H1 (cell line): ENCODE measurements around the gene GLIS2. TPM values are rescaled to one million over a fixed set of nuclear protein-coding genes. Genes with fewer than 3 reads are reported as not detected.

ENCODE experiments used
- CTCF ChIA-PET: fragments of 300-600 bp; sonication (Branson Sonifier 250); formaldehyde crosslinking; loops from one replicate; lab custom pipeline; 2021; ENCODE audit not compliant: partially characterized antibody; lab: Charles Lee
- POLR2A ChIA-PET: fragments of 300-600 bp; sonication (Branson Sonifier 250); formaldehyde crosslinking; loops from one replicate; lab custom pipeline; 2021; ENCODE audit warnings: inconsistent platforms; ENCODE audit not compliant: partially characterized antibody; lab: Charles Lee
- DNase-seq, 2 experiments: peaks; one replicate each; pipeline versions ENCODE4 v3.0.0 to v3.0.0-alpha.2; 2010 to 2022; ENCODE audit warnings: low spot score in 2 of 2, low read depth in 1 of 2, mixed read lengths in 1 of 2
- FAIRE-seq: peaks from 2 replicates; lab custom pipeline; 2011; peaks lifted over from hg19 to GRCh38; lab: Jason Lieb, UNC
- H2AFZ ChIP-seq: 2 replicates; pipeline ENCODE4 v1.8.1; 2012; ENCODE audit warnings: low read length, inconsistent platforms
- H2AK5ac ChIP-seq: 2 replicates; pipeline ENCODE4 v1.6.1; 2013; ENCODE audit warnings: low read depth, low read length
- H2BK120ac ChIP-seq: replicated peaks from 2 replicates; pipeline ENCODE3; 2013; ENCODE audit warnings: low read depth, low read length, inconsistent platforms
- H2BK12ac ChIP-seq: 2 replicates; pipeline ENCODE4 v1.6.1; 2013; ENCODE audit warnings: low read depth, low read length
- H2BK15ac ChIP-seq: 2 replicates; pipeline ENCODE4 v1.6.1; 2013; ENCODE audit warnings: low read length
- H2BK20ac ChIP-seq: 2 replicates; pipeline ENCODE4 v1.6.1; 2013; ENCODE audit warnings: low read length
- H2BK5ac ChIP-seq: 2 replicates; pipeline ENCODE4 v1.6.1; 2013; ENCODE audit warnings: low read depth, low read length
- H3K14ac ChIP-seq: 2 replicates; pipeline ENCODE4 v1.6.1; 2013; ENCODE audit warnings: inconsistent platforms; ENCODE audit not compliant: insufficient read length
- H3K18ac ChIP-seq: 2 replicates; pipeline ENCODE4 v1.6.1; 2013; ENCODE audit warnings: low read length; ENCODE audit errors: extremely low read depth
- H3K23ac ChIP-seq: 2 replicates; pipeline ENCODE4 v1.6.1; 2013; ENCODE audit warnings: inconsistent platforms; ENCODE audit not compliant: insufficient read length
- H3K23me2 ChIP-seq: 2 replicates; pipeline ENCODE4 v1.6.1; 2013; ENCODE audit warnings: low read depth, low read length
- H3K27ac ChIP-seq: 2 replicates; pipeline ENCODE4 v1.6.1; 2011; ENCODE audit warnings: low read depth, low read length, inconsistent platforms
- H3K27me3 ChIP-seq, 4 experiments: replicated peaks in 1 of 4; 1 replicate in 1 of 4; 2 replicates in 3 of 4; pipeline versions ENCODE4 v1.6.1 to v1.8.1; 2011 to 2013; ENCODE audit warnings: low read length in 3 of 4, mild to moderate bottlenecking in 3 of 4, inconsistent platforms in 2 of 4, mixed read lengths in 2 of 4, moderate library complexity in 1 of 4; ENCODE audit not compliant: control insufficient read depth in 3 of 4, insufficient read depth in 3 of 4; ENCODE audit errors: extremely low read depth in 1 of 4
- H3K36me3 ChIP-seq, 4 experiments: 2 replicates each; pipeline versions ENCODE4 v1.6.1 to v1.8.1; 2011 to 2013; ENCODE audit warnings: mild to moderate bottlenecking in 4 of 4, low read length in 3 of 4, moderate library complexity in 2 of 4, control low read depth in 1 of 4, inconsistent platforms in 1 of 4; ENCODE audit not compliant: insufficient read depth in 4 of 4, control insufficient read depth in 2 of 4
- H3K4ac ChIP-seq: replicated peaks from 2 replicates; pipeline ENCODE3; 2013; ENCODE audit warnings: low read length, low read depth, mixed read lengths, inconsistent platforms; ENCODE audit not compliant: insufficient read length
- H3K4me1 ChIP-seq, 4 experiments: replicated peaks in 1 of 4; 1 replicate in 1 of 4; 2 replicates in 3 of 4; pipeline versions ENCODE4 v1.6.1 to v1.8.1; 2011 to 2013; ENCODE audit warnings: low read length in 3 of 4, inconsistent platforms in 2 of 4, mixed read lengths in 1 of 4; ENCODE audit not compliant: insufficient read depth in 4 of 4, control insufficient read depth in 3 of 4
- H3K4me2 ChIP-seq, 2 experiments: 2 replicates each; pipeline versions ENCODE4 v1.6.1 to v1.8.1; 2011 to 2013; ENCODE audit warnings: low read depth in 2 of 2, low read length in 2 of 2, control low read depth in 1 of 2, inconsistent platforms in 1 of 2, mild to moderate bottlenecking in 1 of 2; ENCODE audit not compliant: insufficient read depth in 1 of 2
- H3K4me3 ChIP-seq, 4 experiments: fragments of 200-600, 300-600 bp in 1 of 4; sonication (generic), shearing (Covaris generic), sonication (Bioruptor Twin) in 1 of 4; 2 replicates each; pipeline versions ENCODE4 v1.5.1 to v1.8.1; 2011 to 2016; ENCODE audit warnings: low read length in 4 of 4, low read depth in 3 of 4, control low read depth in 2 of 4, inconsistent platforms in 2 of 4, mild to moderate bottlenecking in 2 of 4, mixed read lengths in 1 of 4, moderate library complexity in 1 of 4; ENCODE audit not compliant: insufficient read depth in 2 of 4; ENCODE audit errors: extremely low read depth in 1 of 4
- H3K56ac ChIP-seq: replicated peaks from 2 replicates; pipeline ENCODE3; 2013; ENCODE audit warnings: low read depth, mild to moderate bottlenecking, mixed read lengths, low read length, inconsistent platforms; ENCODE audit not compliant: insufficient read length
- H3K79me1 ChIP-seq: 2 replicates; pipeline ENCODE4 v1.6.1; 2013; ENCODE audit warnings: low read depth, low read length, control low read depth
- H3K79me2 ChIP-seq, 2 experiments: 2 replicates each; pipeline versions ENCODE4 v1.6.1 to v1.8.1; 2012 to 2013; ENCODE audit warnings: low read length in 2 of 2, mild to moderate bottlenecking in 2 of 2, inconsistent platforms in 1 of 2; ENCODE audit not compliant: insufficient read depth in 2 of 2, control insufficient read depth in 1 of 2
- H3K9ac ChIP-seq, 4 experiments: replicated peaks in 1 of 4; 1 replicate in 1 of 4; 2 replicates in 3 of 4; pipeline versions ENCODE4 v1.6.1 to v1.8.1; 2011 to 2013; ENCODE audit warnings: low read depth in 3 of 4, low read length in 3 of 4, control low read depth in 2 of 4, mild to moderate bottlenecking in 2 of 4, moderate library complexity in 2 of 4, inconsistent platforms in 1 of 4; ENCODE audit errors: extremely low read depth in 1 of 4
- H3K9me3 ChIP-seq, 2 experiments: 2 replicates each; pipeline versions ENCODE4 v1.6.1 to v1.8.1; 2012 to 2013; ENCODE audit warnings: mild to moderate bottlenecking in 2 of 2, moderate library complexity in 2 of 2, control low read depth in 1 of 2, inconsistent platforms in 1 of 2, low read depth in 1 of 2, low read length in 1 of 2, mixed read lengths in 1 of 2; ENCODE audit not compliant: insufficient read depth in 2 of 2
- H4K20me1 ChIP-seq, 2 experiments: replicated peaks in 1 of 2; 2 replicates each; pipeline versions ENCODE3 to v1.8.1; 2011 to 2013; ENCODE audit warnings: inconsistent platforms in 2 of 2, low read length in 2 of 2, mild to moderate bottlenecking in 1 of 2; ENCODE audit not compliant: insufficient read depth in 2 of 2, control insufficient read depth in 1 of 2
- H4K5ac ChIP-seq: 2 replicates; pipeline ENCODE4 v1.6.1; 2013; ENCODE audit warnings: low read length, low read depth, mixed read lengths, inconsistent platforms; ENCODE audit not compliant: insufficient read length
- H4K8ac ChIP-seq: 2 replicates; pipeline ENCODE4 v1.8.0; 2013; ENCODE audit warnings: mild to moderate bottlenecking, moderate library complexity, low read length, inconsistent platforms; ENCODE audit not compliant: insufficient read depth; ENCODE audit errors: extremely low read depth
- H4K91ac ChIP-seq: replicated peaks from 2 replicates; pipeline ENCODE3; 2013; ENCODE audit warnings: low read length, mixed read lengths, inconsistent platforms; ENCODE audit not compliant: insufficient read length
- BCL11A ChIP-seq, 2 experiments: IDR thresholded peaks; one replicate each; pipeline ENCODE4 v1.6.1; 2011; ENCODE audit warnings: low read depth in 2 of 2, low read length in 2 of 2, mild to moderate bottlenecking in 2 of 2
- CHD1 ChIP-seq: IDR thresholded peaks from 2 replicates; pipeline ENCODE4 v1.6.1; 2012; ENCODE audit warnings: low read depth, low read length, improper control_type of control experiment
- EP300 ChIP-seq, 2 experiments: IDR thresholded peaks; 1 replicate in 1 of 2; 2 replicates in 1 of 2; pipeline ENCODE4 v1.6.1; 2011 to 2012; ENCODE audit warnings: low read depth in 2 of 2, low read length in 2 of 2, mild to moderate bottlenecking in 2 of 2, borderline replicate concordance in 1 of 2, inconsistent platforms in 1 of 2, moderate library complexity in 1 of 2
- FOSL1 ChIP-seq: IDR thresholded peaks from 2 replicates; pipeline ENCODE4 v1.6.1; 2011; ENCODE audit warnings: mild to moderate bottlenecking, low read depth, low read length, moderate library complexity; ENCODE audit not compliant: insufficient read depth
- GTF2F1 ChIP-seq: IDR thresholded peaks from 2 replicates; pipeline ENCODE4 v1.6.1; 2012; ENCODE audit warnings: low read depth, low read length, improper control_type of control experiment, borderline replicate concordance
- KDM4A ChIP-seq: IDR thresholded peaks from one replicate; pipeline ENCODE4 v1.7.1; 2012; ENCODE audit warnings: low read depth, mild to moderate bottlenecking, moderate library complexity, low read length, inconsistent platforms; ENCODE audit not compliant: severe bottlenecking
- POLR2A ChIP-seq, 2 experiments: IDR thresholded peaks; 1 replicate in 1 of 2; 2 replicates in 1 of 2; pipeline ENCODE4 v1.6.1; 2011; ENCODE audit warnings: low read depth in 2 of 2, low read length in 2 of 2, mild to moderate bottlenecking in 2 of 2; ENCODE audit errors: control extremely low read depth in 1 of 2
- POU5F1 ChIP-seq: IDR thresholded peaks from 2 replicates; pipeline ENCODE4 v1.6.1; 2011; ENCODE audit warnings: low read depth, mild to moderate bottlenecking, low read length, moderate library complexity
- RBBP5 ChIP-seq: IDR thresholded peaks from 2 replicates; pipeline ENCODE4 v1.7.1; 2012; ENCODE audit warnings: low read depth, mild to moderate bottlenecking, inconsistent platforms, low read length, moderate library complexity, borderline replicate concordance
- SRF ChIP-seq: IDR thresholded peaks from 2 replicates; pipeline ENCODE4 v1.6.1; 2011; ENCODE audit warnings: mild to moderate bottlenecking, low read depth, low read length, moderate library complexity
- YY1 ChIP-seq: IDR thresholded peaks from 2 replicates; pipeline ENCODE4 v1.6.1; 2011; ENCODE audit warnings: low read depth, mild to moderate bottlenecking, low read length
- WGBS, 2 experiments: shearing (Covaris generic) in 1 of 2; methylation state at CpG; one replicate each; pipeline versions ENCODE4 v1.1.6 to v1.1.7; 2013 to 2015; ENCODE audit warnings: low lambda C conversion rate in 2 of 2, mixed read lengths in 2 of 2, inconsistent platforms in 1 of 2, low coverage in 1 of 2, missing lambda C conversion rate in 1 of 2; ENCODE audit not compliant: insufficient replicate concordance in 2 of 2, insufficient coverage in 1 of 2, insufficient read length in 1 of 2; ENCODE audit errors: extremely low coverage in 1 of 2, missing lambda C conversion rate in 1 of 2; 5-methylcytosine and 5-hydroxymethylcytosine counted together
- polyA plus RNA-seq, 7 experiments: library from polyadenylated mRNA; depleted of rRNA in 3 of 7; stranded (reverse) in 5 of 7; unstranded in 2 of 7; fragments of >200 nt in 5 of 7; fragments of 200-250 nt in 2 of 7; gene quantifications; 1 replicate in 5 of 7; 2 replicates in 1 of 7; 4 replicates in 1 of 7; pipeline versions ENCODE4 v1.2.1 to v1.2.3, GENCODE V29; 2011 to 2013; ENCODE audit warnings: missing spikeins in 2 of 7, mixed read lengths in 2 of 7
- total RNA-seq: library from RNA; stranded (reverse); fragmentation: NEBNext Ultra II Directional; extraction: Animal tissue kit (Norgen Biotek cat#: 25700); gene quantifications from 2 replicates; pipeline ENCODE4 v1.2.1, GENCODE V29; 2021

The GLIS2 gene
- total and polyA plus RNA-seq, 2 of the 8 experiments (the other 6 are each of a cell fraction or from before 2014, with no cell fraction given), result 4.3 to 17.4 TPM

DNA sequence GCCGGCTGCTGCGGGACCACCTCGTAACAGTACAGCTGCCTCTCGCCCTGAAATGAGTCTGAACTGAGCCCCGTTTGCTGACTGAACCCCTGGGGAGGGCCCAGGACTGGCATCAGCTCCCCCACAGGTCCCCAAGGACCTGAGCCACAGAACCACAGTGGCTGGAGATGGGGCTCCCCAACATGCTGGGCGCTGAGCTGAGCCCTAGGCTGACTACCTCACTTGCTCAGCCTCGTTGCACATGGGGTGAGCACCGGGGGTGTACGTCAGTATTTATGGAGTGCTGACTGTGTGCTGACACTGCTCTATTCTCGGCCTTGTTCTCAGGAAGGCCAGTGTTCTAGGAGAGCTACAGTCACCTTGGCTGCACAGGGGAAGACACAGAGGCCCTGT is 49.1 kb downstream of the GLIS2 start:
- Histone ChIP-seq H2AFZ (no peak overlapping the region), H2BK20ac (no peak overlapping the region), H3K23me2 (peaks cover under 1% of the 10 kb centered on the region; the same call in 1 of the 2 replicates), H2BK120ac (no peak overlapping the region), H3K4me2 (no peak overlapping the region), H2AK5ac (no peak overlapping the region), H3K79me2 (no peaks in the 10 kb centered on the region), H3K14ac (no peak overlapping the region), H3K9me3 (no peaks in the 10 kb centered on the region), H3K18ac (peak overlapping the region; percentile 32; the same call in 1 of the 2 replicates), H3K27me3 (no peaks in the 10 kb centered on the region; a peak in 1 of 7 replicates), H3K9ac (no peak overlapping the region), H3K36me3 (no peaks in the 10 kb centered on the region), H2BK15ac (no peak overlapping the region), H3K79me1 (no peaks in the 10 kb centered on the region), H3K4ac (no peak overlapping the region), H2BK5ac (no peak overlapping the region), H4K5ac (no peak overlapping the region), H4K91ac (no peak overlapping the region), H4K20me1 (peaks cover 0 to 4% of the 10 kb centered on the region in 2 experiments), H3K4me1 (no peaks in the 10 kb centered on the region; a peak in 1 of 7 replicates), H3K23ac (no peak overlapping the region), H2BK12ac (no peak overlapping the region), H3K27ac (no peak overlapping the region), H3K4me3 (no peak overlapping the region), H4K8ac (no peak overlapping the region; the same call in 1 of the 2 replicates), H3K56ac (no peak overlapping the region)
- ChIA-PET POLR2A (interaction anchor here (0.7 to 2.4 kb wide), 6 partner anchors 9 to 28 kb away, joined by 3 to 22 read pairs (median 6); partner anchors contain the start of gene PAM16), CTCF (interaction anchor here (0.7 to 14.0 kb wide), 9 partner anchors 9 to 163 kb away, joined by 3 to 425 read pairs (median 5); no protein-coding TSS in a partner anchor)
- TF ChIP-seq POLR2A (IDR thresholded peaks at IDR 0.05; ENCODE audit: control extremely low read depth in 1 of 2, low read depth in 2 of 2, low read length in 2 of 2), result no peak
- no peak for TF ChIP-seq RBBP5
- no peak for TF ChIP-seq FOSL1
- no peak for TF ChIP-seq GTF2F1
- TF ChIP-seq POU5F1, result no peak
- TF ChIP-seq BCL11A (IDR thresholded peaks at IDR 0.05; ENCODE audit: low read depth in 2 of 2, low read length in 2 of 2), result no peak
- no peak for TF ChIP-seq EP300 (IDR thresholded peaks at IDR 0.05; ENCODE audit: borderline replicate concordance in 1 of 2, low read depth in 2 of 2, low read length in 2 of 2)
- TF ChIP-seq CHD1, result no peak
- no peak for TF ChIP-seq KDM4A
- no peak for TF ChIP-seq SRF
- no peak for TF ChIP-seq YY1
- 91% methylated on average over 9 of the region's 10 CpGs; no CpG with 5 or more reads in 1 of the 2 experiments for WGBS, 2 experiments
- no peak for FAIRE-seq
- no peak for DNase-seq
